ENCODE data around the gene ARPC2. TPM values are rescaled to one million over a fixed set of nuclear protein-coding genes. Genes with fewer than 3 reads are reported as not detected.

Gene ARPC2
- total RNA-seq, 4 donors from 2014 or later, result 65.5 to 343 (median 275) TPM

- no peaks in the 10 kb centered on the region for H3K9me3 ChIP-seq
- WGBS, 2 donors (ENCODE audit: low coverage in 1 of 2), result 81 to 85% methylated on average over 2 to 3 of the region's 3 CpGs
- H3K36me3 ChIP-seq, result no peaks in the 10 kb centered on the region
- in situ Hi-C loops (cut with MboI; ENCODE audit: low pct_ligation_motif_present in 1 of 4, low pct_unique_long_range_greater_than_20kb in 1 of 4, low sequenced_read_pairs in 3 of 4) (no loop called here), intact Hi-C loops (cut with DNase I; ENCODE audit: low total_unique reads) (no loop called here)
- H3K4me3 ChIP-seq, result no peak overlapping the region
- DNase-seq, result no peak
- no peaks in the 10 kb centered on the region for H3K27me3 ChIP-seq
- TF ChIP-seq CTCF (IDR thresholded peaks at IDR 0.05), result no peak
- TF ChIP-seq POLR2AphosphoS5 (IDR thresholded peaks at IDR 0.05), result no peak
- no peak for TF ChIP-seq EP300 (IDR thresholded peaks at IDR 0.05; ENCODE audit: low read depth)
- TF ChIP-seq POLR2A (IDR thresholded peaks at IDR 0.05), result no peak
- H3K27ac ChIP-seq, result no peak overlapping the region
- H3K4me1 ChIP-seq, result no peaks in the 10 kb centered on the region
Observed at GRCh38 chr2:218202266-218202665, 14.7 kb upstream of the ARPC2 start.

GRCh38 chr2:218209078-218209477, 7.9 kb upstream of the ARPC2 start:
- Histone ChIP-seq H3K9me3 (no peaks in the 10 kb centered on the region), H3K27me3 (no peaks in the 10 kb centered on the region), H3K27ac (no peak overlapping the region), H3K4me3 (no peak overlapping the region), H3K4me1 (no peaks in the 10 kb centered on the region), H3K36me3 (no peaks in the 10 kb centered on the region)
- intact Hi-C loops (cut with DNase I; ENCODE audit: low total_unique reads), result no loop called here
- TF ChIP-seq EP300 (IDR thresholded peaks at IDR 0.05; ENCODE audit: low read depth), result no peak
- TF ChIP-seq POLR2A (IDR thresholded peaks at IDR 0.05), result no peak
- no peak for TF ChIP-seq CTCF (IDR thresholded peaks at IDR 0.05)
- TF ChIP-seq POLR2AphosphoS5 (IDR thresholded peaks at IDR 0.05), result no peak
- no peak for DNase-seq
- in situ Hi-C loops (cut with MboI; ENCODE audit: low pct_ligation_motif_present in 1 of 4, low pct_unique_long_range_greater_than_20kb in 1 of 4, low sequenced_read_pairs in 3 of 4), result no loop called here
- WGBS, 2 donors (ENCODE audit: low coverage in 1 of 2), result 94 to 100% methylated on average over 1 to 3 of the region's 3 CpGs

GRCh38 chr2:218214116-218214515, 2.9 kb upstream of the ARPC2 start:
- Histone ChIP-seq H3K9me3 (no peaks in the 10 kb centered on the region), H3K36me3 (no peaks in the 10 kb centered on the region), H3K4me1 (peaks cover 0 to 19% (median 14%) of the 10 kb centered on the region in 4 donors), H3K27ac (no peak overlapping the region), H3K27me3 (no peaks in the 10 kb centered on the region), H3K4me3 (no peak overlapping the region)
- TF ChIP-seq CTCF (IDR thresholded peaks at IDR 0.05) (no peak), POLR2A (IDR thresholded peaks at IDR 0.05) (no peak), POLR2AphosphoS5 (IDR thresholded peaks at IDR 0.05) (no peak), EP300 (IDR thresholded peaks at IDR 0.05; ENCODE audit: low read depth) (no peak)
- WGBS, 2 donors (ENCODE audit: low coverage in 1 of 2), result 92 to 100% methylated on average over 1 of the region's 1 CpG
- in situ Hi-C loops (cut with MboI; ENCODE audit: low pct_ligation_motif_present in 1 of 4, low pct_unique_long_range_greater_than_20kb in 1 of 4, low sequenced_read_pairs in 3 of 4) (no loop called here), intact Hi-C loops (cut with DNase I; ENCODE audit: low total_unique reads) (no loop called here)
- DNase-seq, result no peak

- DNase-seq, result no peak
- Histone ChIP-seq H3K9me3 (no peaks in the 10 kb centered on the region), H3K27ac (peak overlapping the region; percentile 94 to 100 (median 98)), H3K27me3 (no peaks in the 10 kb centered on the region), H3K4me1 (peaks cover 15 to 41% (median 35%) of the 10 kb centered on the region in 4 donors), H3K4me3 (peak overlapping the region; percentile 46 to 100 (median 81)), H3K36me3 (no peaks in the 10 kb centered on the region)
- no peak for TF ChIP-seq EP300 (IDR thresholded peaks at IDR 0.05; ENCODE audit: low read depth)
- no peak for TF ChIP-seq POLR2AphosphoS5 (IDR thresholded peaks at IDR 0.05)
- TF ChIP-seq CTCF (IDR thresholded peaks at IDR 0.05), result no peak
- TF ChIP-seq POLR2A (IDR thresholded peaks at IDR 0.05), result no peak
- intact Hi-C loops (cut with DNase I; ENCODE audit: low total_unique reads), result no loop called here
- 53 to 70% methylated on average over 7 to 9 of the region's 9 CpGs for WGBS, 2 donors (ENCODE audit: low coverage in 1 of 2)
- in situ Hi-C loops (cut with MboI; ENCODE audit: low pct_ligation_motif_present in 1 of 4, low pct_unique_long_range_greater_than_20kb in 1 of 4, low sequenced_read_pairs in 3 of 4), result no loop called here
Observed at GRCh38 chr2:218216336-218216673, 684 bp upstream of the ARPC2 start.

Data from transverse colon (tissue), 4 donors.